ENCODE data around the gene PRSS27.
A peak's percentile ranks its signal among the peaks of the same experiment; 100 is the strongest.
"Not testable (repeated sequence)": the region's sequence is repeated elsewhere in the genome, so short reads cannot be mapped to it uniquely, and the experiment has no call there.

Gene PRSS27

GRCh38 chr16:2671741-2672140, 48.3 kb downstream of the PRSS27 start:
- TF ChIP-seq CTCF (IDR thresholded peaks at IDR 0.05; ENCODE audit: borderline replicate concordance, control extremely low read depth, extremely low read depth, insufficient read depth, missing control alignments): no peak
- DNase-seq (ENCODE audit: low spot score): no peak
- in situ Hi-C loops (cut with MboI; ENCODE audit: low sequenced_read_pairs, unreplicated experiment): no loop called here

GRCh38 chr16:2671193-2671592, 48.8 kb downstream of the PRSS27 start:
- DNase-seq (ENCODE audit: low spot score); in situ Hi-C loops (cut with MboI; ENCODE audit: low sequenced_read_pairs, unreplicated experiment): not testable (repeated sequence)
- TF ChIP-seq CTCF (IDR thresholded peaks at IDR 0.05; ENCODE audit: borderline replicate concordance, control extremely low read depth, extremely low read depth, insufficient read depth, missing control alignments): peak; percentile 11

- in situ Hi-C loops (cut with MboI; ENCODE audit: low sequenced_read_pairs, unreplicated experiment); DNase-seq (ENCODE audit: low spot score): not testable (repeated sequence)
- TF ChIP-seq CTCF (IDR thresholded peaks at IDR 0.05; ENCODE audit: borderline replicate concordance, control extremely low read depth, extremely low read depth, insufficient read depth, missing control alignments): peak; percentile 64
Measured at GRCh38 chr16:2670017-2670416, 50.0 kb downstream of the PRSS27 start.

GRCh38 chr16:2669587-2669986, 50.4 kb downstream of the PRSS27 start:
- DNase-seq (ENCODE audit: low spot score); in situ Hi-C loops (cut with MboI; ENCODE audit: low sequenced_read_pairs, unreplicated experiment): not testable (repeated sequence)

GRCh38 chr16:2666671-2667070, 53.4 kb downstream of the PRSS27 start:
- DNase-seq (ENCODE audit: low spot score); in situ Hi-C loops (cut with MboI; ENCODE audit: low sequenced_read_pairs, unreplicated experiment): not testable (repeated sequence)

GRCh38 chr16:2664574-2664982, 55.4 kb downstream of the PRSS27 start:
- in situ Hi-C loops (cut with MboI; ENCODE audit: low sequenced_read_pairs, unreplicated experiment): no loop called here
- TF ChIP-seq CTCF (IDR thresholded peaks at IDR 0.05; ENCODE audit: borderline replicate concordance, control extremely low read depth, extremely low read depth, insufficient read depth, missing control alignments): no peak
- DNase-seq (ENCODE audit: low spot score): no peak

GRCh38 chr16:2663553-2664546, 56.2 kb downstream of the PRSS27 start:
- TF ChIP-seq CTCF (IDR thresholded peaks at IDR 0.05; ENCODE audit: borderline replicate concordance, control extremely low read depth, extremely low read depth, insufficient read depth, missing control alignments): no peak
- in situ Hi-C loops (cut with MboI; ENCODE audit: low sequenced_read_pairs, unreplicated experiment): no loop called here
- DNase-seq (ENCODE audit: low spot score): no peak
